HEK293 (cell line): Measurements from ENCODE around the gene HCFC1.
A peak's percentile ranks its signal among the peaks of the same experiment; 100 is the strongest.

Experiments used
- GFI1B ChIP-seq: fragments of 450-650 bp; formaldehyde crosslinking; IDR thresholded peaks from 2 replicates; pipeline ENCODE4 v1.5.1; 2016; ENCODE audit warnings: missing biosample characterization, missing genetic modification characterization
- KLF8 ChIP-seq: fragments of 450-650 bp; formaldehyde crosslinking; IDR thresholded peaks from 2 replicates; pipeline ENCODE4 v1.5.1; 2016; ENCODE audit warnings: missing biosample characterization, missing genetic modification characterization
- SCRT2 ChIP-seq: fragments of 450-650 bp; formaldehyde crosslinking; IDR thresholded peaks from 2 replicates; pipeline ENCODE4 v1.5.1; 2016; ENCODE audit warnings: missing biosample characterization, missing genetic modification characterization
- SP3 ChIP-seq: fragments of 450-650 bp; formaldehyde crosslinking; IDR thresholded peaks from 2 replicates; pipeline ENCODE4 v1.5.1; 2016; ENCODE audit warnings: missing biosample characterization, missing genetic modification characterization
- SP7 ChIP-seq: fragments of 450-650 bp; formaldehyde crosslinking; IDR thresholded peaks from 2 replicates; pipeline ENCODE4 v1.5.1; 2016; ENCODE audit warnings: missing biosample characterization, missing genetic modification characterization
- TSHZ1 ChIP-seq: fragments of 450-650 bp; formaldehyde crosslinking; IDR thresholded peaks from 2 replicates; pipeline ENCODE4 v1.5.1; 2016; ENCODE audit warnings: missing biosample characterization, missing genetic modification characterization, borderline replicate concordance
- WT1 ChIP-seq: fragments of 450-650 bp; formaldehyde crosslinking; IDR thresholded peaks from 2 replicates; pipeline ENCODE4 v1.5.1; 2016; ENCODE audit warnings: missing biosample characterization, missing genetic modification characterization
- ZBTB10 ChIP-seq: fragments of 450-650 bp; formaldehyde crosslinking; IDR thresholded peaks from 2 replicates; pipeline ENCODE4 v1.5.1; 2016; ENCODE audit warnings: missing biosample characterization, missing genetic modification characterization
- ZBTB8A ChIP-seq: fragments of 450-650 bp; formaldehyde crosslinking; IDR thresholded peaks from 2 replicates; pipeline ENCODE4 v1.5.1; 2016; ENCODE audit warnings: missing biosample characterization, missing genetic modification characterization
- ZFHX2 ChIP-seq: fragments of 450-650 bp; formaldehyde crosslinking; conservative IDR thresholded peaks from 2 replicates; pipeline ENCODE4 v1.5.1; 2016; ENCODE audit warnings: missing biosample characterization, missing genetic modification characterization
- ZNF133 ChIP-seq: fragments of 450-650 bp; formaldehyde crosslinking; IDR thresholded peaks from 2 replicates; pipeline ENCODE4 v1.5.1; 2016; ENCODE audit warnings: missing biosample characterization, missing genetic modification characterization
- ZNF169 ChIP-seq: fragments of 450-650 bp; formaldehyde crosslinking; IDR thresholded peaks from 2 replicates; pipeline ENCODE4 v1.5.1; 2016; ENCODE audit warnings: missing biosample characterization, missing genetic modification characterization
- ZNF174 ChIP-seq: fragments of 450-650 bp; formaldehyde crosslinking; IDR thresholded peaks from 2 replicates; pipeline ENCODE4 v1.5.0; 2017; ENCODE audit warnings: missing biosample characterization, mild to moderate bottlenecking, missing genetic modification characterization
- ZNF223 ChIP-seq: fragments of 450-650 bp; formaldehyde crosslinking; IDR thresholded peaks from 2 replicates; pipeline ENCODE4 v1.5.1; 2016; ENCODE audit warnings: missing biosample characterization, missing genetic modification characterization
- ZNF239 ChIP-seq: fragments of 450-650 bp; formaldehyde crosslinking; IDR thresholded peaks from 2 replicates; pipeline ENCODE4 v1.5.1; 2016; ENCODE audit warnings: missing biosample characterization, missing genetic modification characterization
- ZNF26 ChIP-seq: fragments of 450-650 bp; formaldehyde crosslinking; IDR thresholded peaks from 2 replicates; pipeline ENCODE4 v1.5.1; 2016; ENCODE audit warnings: missing biosample characterization, missing genetic modification characterization
- ZNF302 ChIP-seq: fragments of 450-650 bp; formaldehyde crosslinking; IDR thresholded peaks from 2 replicates; pipeline ENCODE4 v1.5.1; 2016; ENCODE audit warnings: missing biosample characterization, missing genetic modification characterization, low read depth
- ZNF311 ChIP-seq: fragments of 450-650 bp; formaldehyde crosslinking; IDR thresholded peaks from 2 replicates; pipeline ENCODE4 v1.5.1; 2017; ENCODE audit warnings: missing biosample characterization, missing genetic modification characterization, borderline replicate concordance
- ZNF518A ChIP-seq: fragments of 450-650 bp; formaldehyde crosslinking; conservative IDR thresholded peaks from 2 replicates; pipeline ENCODE4 v1.5.1; 2016; ENCODE audit warnings: low read depth, missing biosample characterization, missing genetic modification characterization
- ZNF529 ChIP-seq: fragments of 450-650 bp; formaldehyde crosslinking; IDR thresholded peaks from 2 replicates; pipeline ENCODE4 v1.5.1; 2017; ENCODE audit warnings: missing genetic modification characterization, missing biosample characterization; ENCODE audit not compliant: insufficient replicate concordance
- ZNF610 ChIP-seq: fragments of 450-650 bp; formaldehyde crosslinking; IDR thresholded peaks from 2 replicates; pipeline ENCODE4 v1.5.1; 2016; ENCODE audit warnings: missing biosample characterization, missing genetic modification characterization, borderline replicate concordance
- ZNF623 ChIP-seq: fragments of 450-650 bp; formaldehyde crosslinking; IDR thresholded peaks from 2 replicates; pipeline ENCODE4 v1.5.1; 2016; ENCODE audit warnings: missing biosample characterization, missing genetic modification characterization
- ZNF776 ChIP-seq: fragments of 450-650 bp; formaldehyde crosslinking; IDR thresholded peaks from 2 replicates; pipeline ENCODE4 v1.5.0; 2017; ENCODE audit warnings: missing biosample characterization, missing genetic modification characterization, borderline replicate concordance
- ZSCAN4 ChIP-seq: fragments of 450-650 bp; formaldehyde crosslinking; IDR thresholded peaks from 2 replicates; pipeline ENCODE4 v1.5.1; 2017; ENCODE audit warnings: missing biosample characterization, missing genetic modification characterization

The HCFC1 gene

GRCh38 chrX:153973127-153974002, 1.7 kb upstream of the HCFC1 start (continued):
- TF ChIP-seq TSHZ1 (tag by site-specific recombination): no peak
- TF ChIP-seq ZNF239 (tag by site-specific recombination): no peak
- no peak for TF ChIP-seq ZNF133
- TF ChIP-seq ZNF610 (tag by site-specific recombination): no peak
- TF ChIP-seq WT1: peak; percentile 50; the same call in 1 of the 2 replicates
- no peak for TF ChIP-seq ZNF169 (tag by site-specific recombination)
- no peak for TF ChIP-seq ZNF529 (tag by site-specific recombination)
- no peak for TF ChIP-seq ZNF518A
- TF ChIP-seq ZFHX2 (tag by site-specific recombination): peak; percentile 47
- no peak for TF ChIP-seq ZBTB8A (tag by site-specific recombination)
- no peak for TF ChIP-seq ZNF302 (tag by site-specific recombination)
- TF ChIP-seq ZBTB10 (tag by site-specific recombination): no peak
- no peak for TF ChIP-seq ZNF311 (tag by site-specific recombination)
- TF ChIP-seq SCRT2 (tag by site-specific recombination): no peak
- no peak for TF ChIP-seq GFI1B
- no peak for TF ChIP-seq ZNF174
- no peak for TF ChIP-seq SP3 (tag by site-specific recombination)
- TF ChIP-seq SP7 (tag by site-specific recombination): 0 out of 2 replicates have a peak, but pooled peaks have one; percentile 25
- TF ChIP-seq KLF8 (tag by site-specific recombination): no peak
- TF ChIP-seq ZSCAN4 (tag by site-specific recombination): peak; percentile 87
- TF ChIP-seq ZNF223 (tag by site-specific recombination): no peak
- no peak for TF ChIP-seq ZNF623 (tag by site-specific recombination)
- no peak for TF ChIP-seq ZNF26 (tag by site-specific recombination)
- TF ChIP-seq ZNF776: no peak
